ENCODE data around the gene RGPD5.
"Not testable (repeated sequence)": the region's sequence is repeated elsewhere in the genome, so short reads cannot be mapped to it uniquely, and the experiment has no call there.

RGPD5 gene

DNA sequence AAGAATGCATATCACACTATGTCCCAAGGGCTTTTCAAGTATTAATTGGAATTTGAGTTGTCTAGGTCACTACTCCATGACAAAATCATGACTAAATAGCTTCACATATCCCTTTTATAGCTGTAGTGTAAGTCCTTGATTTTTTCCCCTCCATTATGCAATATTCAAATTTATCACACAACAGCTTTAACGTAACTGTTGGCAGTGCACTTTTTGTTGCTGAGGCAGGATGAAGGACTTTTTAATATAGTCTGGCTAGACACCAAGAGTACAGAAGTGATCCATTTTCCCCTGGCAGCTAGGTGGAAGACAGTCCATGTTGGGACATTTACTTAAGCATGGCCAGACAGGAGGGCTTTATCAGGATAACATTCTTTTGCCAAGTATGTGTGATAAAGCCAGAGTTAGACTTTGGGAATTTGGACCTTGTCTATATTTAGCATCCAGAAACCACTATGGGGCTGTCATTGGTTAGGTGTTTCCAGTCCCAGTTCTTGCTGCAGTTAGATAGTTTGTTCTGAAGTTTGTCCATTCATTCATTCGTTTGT, 11.6 kb upstream of the RGPD5 start:
- not testable (repeated sequence) for H3K4me1 ChIP-seq (ENCODE audit: control insufficient read depth, low read depth, low read length); H3K9me3 ChIP-seq (ENCODE audit: control insufficient read depth, low read depth, low read length); H3K4me3 ChIP-seq (ENCODE audit: low read length); H3K9ac ChIP-seq (ENCODE audit: low read length); H3K36me3 ChIP-seq (ENCODE audit: control insufficient read depth, low read depth, low read length); H3K27ac ChIP-seq (ENCODE audit: low read length); H3K27me3 ChIP-seq (ENCODE audit: control insufficient read depth, insufficient read depth, low read length)

DNA sequence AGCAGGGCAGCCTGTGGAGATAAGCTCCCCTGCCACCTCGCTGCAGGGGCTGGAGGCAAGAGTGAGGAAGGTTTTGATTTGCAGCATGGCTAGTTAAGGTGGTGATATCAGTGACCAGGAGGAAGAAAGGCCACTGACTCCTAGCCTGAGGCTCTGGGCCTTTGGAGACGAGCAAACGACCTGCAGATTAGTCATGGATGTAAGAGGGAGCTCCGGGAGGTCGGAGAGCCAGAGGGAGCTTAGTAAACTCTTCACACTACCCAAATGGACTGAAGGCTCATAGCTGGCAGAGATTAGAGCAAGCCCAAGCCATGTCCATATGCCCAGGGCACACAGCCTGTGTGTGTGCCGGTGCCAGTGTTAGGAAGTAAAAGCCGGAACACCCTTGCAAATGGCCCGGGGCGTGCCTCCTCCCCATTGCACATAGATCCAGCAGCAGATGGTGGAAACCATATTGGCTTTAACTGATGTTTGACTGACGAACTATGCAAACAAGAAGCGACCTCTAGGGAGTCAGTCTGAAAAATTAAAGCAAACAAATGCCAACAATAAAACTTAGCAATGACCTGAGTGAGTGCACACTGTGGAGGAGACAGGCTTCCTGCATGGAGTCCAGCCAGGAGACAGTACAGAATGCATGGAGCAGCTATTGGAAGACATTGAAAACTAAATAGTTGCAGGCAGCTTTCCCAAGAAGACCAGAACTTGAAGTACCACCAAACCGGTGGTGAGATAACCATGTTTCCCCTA, 2.4 kb upstream of the RGPD5 start:
- not testable (repeated sequence) for H3K4me3 ChIP-seq (ENCODE audit: low read length); H3K4me1 ChIP-seq (ENCODE audit: control insufficient read depth, low read depth, low read length); H3K9me3 ChIP-seq (ENCODE audit: control insufficient read depth, low read depth, low read length); H3K36me3 ChIP-seq (ENCODE audit: control insufficient read depth, low read depth, low read length); H3K27ac ChIP-seq (ENCODE audit: low read length); H3K27me3 ChIP-seq (ENCODE audit: control insufficient read depth, insufficient read depth, low read length); H3K9ac ChIP-seq (ENCODE audit: low read length)

DNA sequence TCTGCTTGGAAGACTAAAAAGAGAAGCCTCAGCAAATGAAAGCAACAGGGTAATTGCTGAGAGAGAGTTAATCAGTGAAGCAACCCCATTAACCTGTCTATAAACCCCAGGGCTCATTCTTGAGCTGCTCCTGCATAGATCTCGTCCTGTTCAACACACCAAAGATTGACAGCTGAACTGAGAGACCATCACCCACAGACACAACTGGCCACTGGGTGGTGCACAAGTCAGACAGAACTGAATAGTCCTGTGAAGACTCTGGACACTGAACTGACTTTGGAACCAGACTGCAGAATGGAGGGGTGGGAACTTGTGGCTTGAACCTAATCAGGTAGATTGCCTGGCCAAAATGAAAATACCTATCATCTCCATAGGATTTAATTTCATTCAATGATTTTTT, 1.4 kb upstream of the RGPD5 start:
- not testable (repeated sequence) for H3K4me1 ChIP-seq (ENCODE audit: control insufficient read depth, low read depth, low read length); H3K9me3 ChIP-seq (ENCODE audit: control insufficient read depth, low read depth, low read length); H3K27ac ChIP-seq (ENCODE audit: low read length); H3K4me3 ChIP-seq (ENCODE audit: low read length); H3K9ac ChIP-seq (ENCODE audit: low read length); H3K36me3 ChIP-seq (ENCODE audit: control insufficient read depth, low read depth, low read length); H3K27me3 ChIP-seq (ENCODE audit: control insufficient read depth, insufficient read depth, low read length)

DNA sequence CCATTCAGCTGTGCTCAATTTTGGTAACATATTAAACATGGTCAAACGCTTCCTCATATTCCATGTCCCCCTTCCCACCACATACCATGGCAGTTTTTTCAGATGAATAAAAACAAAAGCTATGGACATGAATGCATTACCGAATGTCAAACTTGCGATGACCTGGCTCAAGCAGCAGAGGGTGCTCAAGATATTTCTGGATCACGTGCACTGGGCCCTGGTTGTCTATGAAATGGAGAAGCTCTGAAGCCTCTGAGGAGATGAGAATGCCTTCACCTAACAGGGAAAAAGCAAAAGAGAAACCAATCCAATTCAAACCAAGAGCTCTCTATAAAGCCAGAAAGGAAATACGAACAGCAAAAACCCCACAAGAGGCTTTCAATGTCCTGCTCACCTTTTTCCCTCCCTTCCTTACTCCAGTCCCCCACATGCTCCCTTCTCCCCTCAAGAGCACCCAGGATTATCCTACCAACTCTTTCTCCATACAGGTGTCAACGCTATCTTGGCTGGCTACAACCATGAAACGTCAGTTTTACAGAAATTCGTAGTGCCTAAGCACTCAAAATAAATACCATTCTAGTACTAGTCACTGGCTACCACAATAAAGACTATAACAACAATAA, 77.1 kb downstream of the RGPD5 start:
- not testable (repeated sequence) for H3K9ac ChIP-seq (ENCODE audit: low read length); H3K9me3 ChIP-seq (ENCODE audit: control insufficient read depth, low read depth, low read length); H3K36me3 ChIP-seq (ENCODE audit: control insufficient read depth, low read depth, low read length); H3K27ac ChIP-seq (ENCODE audit: low read length); H3K4me3 ChIP-seq (ENCODE audit: low read length); H3K27me3 ChIP-seq (ENCODE audit: control insufficient read depth, insufficient read depth, low read length); H3K4me1 ChIP-seq (ENCODE audit: control insufficient read depth, low read depth, low read length)

DNA sequence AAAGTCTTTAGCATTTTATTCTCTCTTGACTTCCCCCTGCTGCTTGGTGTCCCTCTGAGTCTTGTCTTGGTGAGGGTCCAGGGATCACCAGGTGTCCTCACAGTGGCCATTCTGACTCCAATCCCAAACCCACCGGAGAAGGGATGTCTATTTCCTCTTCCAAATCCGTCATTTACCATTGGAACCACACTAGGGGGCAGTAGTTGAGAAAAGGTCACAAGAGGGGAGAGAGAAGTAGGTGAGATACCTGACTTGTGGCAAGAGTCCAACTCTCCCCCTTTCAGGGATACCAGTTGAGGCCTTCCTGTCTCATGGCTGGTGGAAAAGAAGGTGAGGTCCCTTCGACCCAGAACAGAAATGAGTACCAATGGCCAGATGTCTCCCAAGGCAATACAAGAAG, 82.5 kb downstream of the RGPD5 start:
- not testable (repeated sequence) for H3K27me3 ChIP-seq (ENCODE audit: control insufficient read depth, insufficient read depth, low read length); H3K9ac ChIP-seq (ENCODE audit: low read length); H3K36me3 ChIP-seq (ENCODE audit: control insufficient read depth, low read depth, low read length); H3K4me1 ChIP-seq (ENCODE audit: control insufficient read depth, low read depth, low read length); H3K4me3 ChIP-seq (ENCODE audit: low read length); H3K9me3 ChIP-seq (ENCODE audit: control insufficient read depth, low read depth, low read length); H3K27ac ChIP-seq (ENCODE audit: low read length)

DNA sequence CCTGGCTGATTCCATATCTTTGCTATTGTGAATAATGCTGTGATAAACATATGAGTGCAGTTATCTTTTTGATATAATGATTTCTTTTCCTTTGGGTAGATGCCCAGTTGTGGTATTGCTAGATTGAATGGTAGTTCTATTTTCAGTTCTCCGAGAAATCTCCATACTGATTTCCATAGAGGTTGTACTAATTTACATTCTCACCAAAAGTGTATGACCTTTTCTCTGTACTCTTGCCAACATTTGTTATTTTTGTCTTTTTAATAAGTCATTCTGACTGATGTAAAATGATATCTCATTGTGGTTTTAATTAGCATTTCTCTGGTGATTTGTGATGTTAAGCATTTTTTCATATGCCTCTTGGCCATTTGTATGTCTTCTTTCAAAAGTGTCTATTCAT, 88.0 kb downstream of the RGPD5 start:
- H3K9ac ChIP-seq (ENCODE audit: low read length); H3K4me3 ChIP-seq (ENCODE audit: low read length); H3K27me3 ChIP-seq (ENCODE audit: control insufficient read depth, insufficient read depth, low read length); H3K9me3 ChIP-seq (ENCODE audit: control insufficient read depth, low read depth, low read length); H3K27ac ChIP-seq (ENCODE audit: low read length); H3K4me1 ChIP-seq (ENCODE audit: control insufficient read depth, low read depth, low read length); H3K36me3 ChIP-seq (ENCODE audit: control insufficient read depth, low read depth, low read length): not testable (repeated sequence)

DNA sequence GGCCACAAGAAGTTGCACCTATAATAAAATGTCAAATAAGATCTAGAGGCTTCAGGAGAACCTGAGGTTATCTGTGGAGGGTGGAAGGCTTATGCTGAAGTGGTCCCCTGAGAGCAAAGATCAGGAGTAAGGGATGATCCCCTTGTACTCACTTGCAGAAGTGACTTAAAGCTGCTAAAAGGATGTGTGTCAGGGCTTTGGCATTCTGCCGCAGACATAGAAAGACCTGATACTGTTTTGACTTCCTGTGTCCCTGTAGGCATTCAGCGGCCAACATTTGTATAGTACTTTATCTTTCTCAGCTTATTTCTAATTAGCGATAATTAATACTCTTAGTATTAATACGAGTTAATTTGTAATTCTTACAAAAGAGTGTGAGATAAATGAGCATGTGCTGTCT, 94.3 kb downstream of the RGPD5 start:
- H3K27ac ChIP-seq (ENCODE audit: low read length); H3K9ac ChIP-seq (ENCODE audit: low read length); H3K36me3 ChIP-seq (ENCODE audit: control insufficient read depth, low read depth, low read length); H3K27me3 ChIP-seq (ENCODE audit: control insufficient read depth, insufficient read depth, low read length); H3K9me3 ChIP-seq (ENCODE audit: control insufficient read depth, low read depth, low read length); H3K4me3 ChIP-seq (ENCODE audit: low read length); H3K4me1 ChIP-seq (ENCODE audit: control insufficient read depth, low read depth, low read length): not testable (repeated sequence)

DNA sequence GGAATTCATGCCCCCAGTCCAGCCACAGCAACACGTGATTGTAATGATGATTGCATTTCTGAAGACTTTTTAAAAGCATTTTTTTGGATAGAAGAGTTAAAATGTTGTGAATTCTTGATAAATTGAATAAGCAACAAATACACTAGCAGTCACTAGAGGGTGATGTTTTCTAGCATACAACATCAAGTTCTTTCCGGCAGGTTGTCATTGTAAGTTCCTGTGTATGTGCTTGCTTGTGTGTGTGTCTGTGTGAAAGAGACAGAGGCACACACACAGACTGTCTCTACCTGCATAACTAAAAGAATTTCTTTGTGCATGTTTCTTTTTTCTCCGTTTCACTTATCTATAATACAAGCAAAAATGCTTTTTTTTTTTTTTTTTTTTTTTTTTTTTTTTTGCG, 95.8 kb downstream of the RGPD5 start:
- H3K9me3 ChIP-seq (ENCODE audit: control insufficient read depth, low read depth, low read length); H3K27ac ChIP-seq (ENCODE audit: low read length); H3K36me3 ChIP-seq (ENCODE audit: control insufficient read depth, low read depth, low read length); H3K27me3 ChIP-seq (ENCODE audit: control insufficient read depth, insufficient read depth, low read length); H3K4me3 ChIP-seq (ENCODE audit: low read length); H3K9ac ChIP-seq (ENCODE audit: low read length); H3K4me1 ChIP-seq (ENCODE audit: control insufficient read depth, low read depth, low read length): not testable (repeated sequence)

DNA sequence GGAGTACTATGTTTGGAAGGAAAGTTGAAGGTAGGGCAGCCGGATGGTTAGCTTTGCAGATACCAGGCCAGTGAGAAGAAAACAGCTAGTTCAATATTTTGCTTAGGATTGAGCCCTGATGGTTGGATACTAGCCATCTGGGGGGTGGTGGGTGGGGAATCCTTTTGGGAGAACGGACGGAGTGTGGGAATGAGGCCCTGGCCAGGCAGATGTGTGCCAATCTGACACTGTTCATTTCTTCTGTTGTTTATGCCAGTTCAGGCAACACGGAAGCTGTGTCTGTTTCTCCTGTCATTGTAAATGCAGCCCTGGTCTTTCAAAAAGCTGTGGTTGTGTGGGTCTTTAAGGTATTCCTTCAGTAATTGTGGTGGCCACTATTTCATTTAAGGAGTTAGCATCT, 96.9 kb downstream of the RGPD5 start:
- not testable (repeated sequence) for H3K4me3 ChIP-seq (ENCODE audit: low read length); H3K9me3 ChIP-seq (ENCODE audit: control insufficient read depth, low read depth, low read length); H3K4me1 ChIP-seq (ENCODE audit: control insufficient read depth, low read depth, low read length); H3K9ac ChIP-seq (ENCODE audit: low read length); H3K27ac ChIP-seq (ENCODE audit: low read length); H3K36me3 ChIP-seq (ENCODE audit: control insufficient read depth, low read depth, low read length); H3K27me3 ChIP-seq (ENCODE audit: control insufficient read depth, insufficient read depth, low read length)

DNA sequence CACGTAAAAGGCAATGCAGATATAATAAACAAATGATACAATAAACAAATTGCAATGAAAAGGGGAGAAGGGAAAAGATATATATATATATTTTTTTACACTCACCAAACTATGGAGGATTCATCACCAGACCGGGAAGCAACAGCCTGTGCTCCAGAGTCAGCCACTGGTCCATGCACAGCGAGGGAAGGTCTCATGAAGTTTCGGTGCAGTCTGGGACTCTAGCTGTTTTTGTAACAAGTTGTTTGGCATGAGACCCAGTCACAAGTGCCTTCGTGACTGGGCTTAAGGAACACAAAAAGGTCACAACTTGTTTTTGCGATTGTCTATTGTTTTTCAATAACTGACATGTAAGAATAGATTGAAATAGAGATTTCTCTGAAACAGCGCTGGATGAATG, 99.6 kb downstream of the RGPD5 start:
- not testable (repeated sequence) for H3K36me3 ChIP-seq (ENCODE audit: control insufficient read depth, low read depth, low read length); H3K27me3 ChIP-seq (ENCODE audit: control insufficient read depth, insufficient read depth, low read length); H3K9me3 ChIP-seq (ENCODE audit: control insufficient read depth, low read depth, low read length); H3K9ac ChIP-seq (ENCODE audit: low read length); H3K27ac ChIP-seq (ENCODE audit: low read length); H3K4me1 ChIP-seq (ENCODE audit: control insufficient read depth, low read depth, low read length); H3K4me3 ChIP-seq (ENCODE audit: low read length)

DNA sequence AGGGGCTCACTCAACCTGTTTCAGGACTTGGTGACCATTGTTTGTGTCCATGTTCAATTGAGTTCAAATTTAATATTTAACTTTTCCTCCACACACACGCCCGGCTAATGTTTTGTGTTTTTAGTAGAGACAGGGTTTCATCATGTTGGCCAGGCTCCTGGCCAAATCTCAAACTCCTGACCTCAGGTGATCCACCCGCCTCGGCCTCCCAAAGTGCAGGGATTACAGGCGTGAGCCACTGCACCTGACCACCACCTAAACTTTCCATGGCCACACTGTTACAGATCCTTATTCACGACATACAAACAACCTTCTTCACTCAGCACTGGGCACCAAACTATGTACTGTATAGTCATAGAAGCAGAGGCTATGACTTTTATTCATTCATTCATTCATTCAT, 100.0 kb downstream of the RGPD5 start:
- not testable (repeated sequence) for H3K27me3 ChIP-seq (ENCODE audit: control insufficient read depth, insufficient read depth, low read length); H3K9ac ChIP-seq (ENCODE audit: low read length); H3K4me3 ChIP-seq (ENCODE audit: low read length); H3K9me3 ChIP-seq (ENCODE audit: control insufficient read depth, low read depth, low read length); H3K27ac ChIP-seq (ENCODE audit: low read length); H3K4me1 ChIP-seq (ENCODE audit: control insufficient read depth, low read depth, low read length); H3K36me3 ChIP-seq (ENCODE audit: control insufficient read depth, low read depth, low read length)

DNA sequence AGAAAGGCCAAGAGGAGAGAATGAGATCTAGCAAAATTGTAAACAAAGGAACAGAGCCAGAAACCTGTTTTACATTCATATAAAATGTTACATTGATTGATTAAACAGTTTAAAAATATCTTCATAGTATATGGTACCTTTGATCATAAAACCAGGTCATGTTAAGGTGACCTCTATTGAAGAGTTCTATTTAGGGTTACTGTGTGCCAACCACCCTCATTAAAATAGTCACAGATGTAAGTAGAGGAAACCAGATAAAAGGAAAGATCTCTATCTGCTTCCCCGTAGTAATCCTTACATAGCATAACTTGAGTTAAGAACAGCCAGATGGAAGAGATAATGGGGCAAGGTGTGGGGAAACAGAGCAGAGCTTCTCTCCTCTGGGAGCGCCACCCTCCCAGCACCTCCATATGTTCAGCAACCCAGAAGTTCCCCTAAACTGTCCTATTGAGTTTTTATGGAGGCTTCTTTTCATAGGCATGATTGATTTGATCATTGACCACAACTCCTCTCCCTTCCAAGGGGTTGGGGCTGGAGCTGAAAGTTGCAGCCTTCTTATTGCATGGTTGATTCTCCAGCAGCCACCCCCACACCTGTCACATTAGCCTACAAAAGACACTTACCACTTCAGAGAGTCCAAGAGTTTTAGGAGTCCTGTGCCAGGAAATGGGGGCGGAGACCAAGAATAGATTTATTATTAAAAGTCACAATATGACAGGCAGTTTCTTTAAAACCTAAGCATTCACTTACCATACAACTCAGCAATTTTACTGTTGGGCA, 101.2 kb downstream of the RGPD5 start:
- H3K27ac ChIP-seq (ENCODE audit: low read length); H3K9ac ChIP-seq (ENCODE audit: low read length); H3K9me3 ChIP-seq (ENCODE audit: control insufficient read depth, low read depth, low read length); H3K4me3 ChIP-seq (ENCODE audit: low read length); H3K27me3 ChIP-seq (ENCODE audit: control insufficient read depth, insufficient read depth, low read length); H3K4me1 ChIP-seq (ENCODE audit: control insufficient read depth, low read depth, low read length); H3K36me3 ChIP-seq (ENCODE audit: control insufficient read depth, low read depth, low read length): not testable (repeated sequence)
